HepG2 (cell line): ENCODE data around the gene PCGF3. TPM values are rescaled to one million over a fixed set of nuclear protein-coding genes. Genes with fewer than 3 reads are reported as not detected.
A peak's percentile ranks its signal among the peaks of the same experiment; 100 is the strongest.

Experiments used
- AGO1 ChIP-seq: fragments of 200-400 bp; formaldehyde crosslinking; IDR thresholded peaks from 2 replicates; pipeline ENCODE4 v1.6.1; 2017; ENCODE audit warnings: mild to moderate bottlenecking, low read depth, low read length, moderate library complexity; ENCODE audit not compliant: poor library complexity, severe bottlenecking
- ARHGAP35 ChIP-seq: sonication (generic); formaldehyde crosslinking; IDR thresholded peaks from 2 replicates; pipeline ENCODE4 v1.9.0; 2022; ENCODE audit warnings: mild to moderate bottlenecking, inconsistent platforms, moderate library complexity, missing genetic modification reagents, borderline replicate concordance
- CENPT ChIP-seq: sonication (generic); formaldehyde crosslinking; IDR thresholded peaks from 2 replicates; pipeline ENCODE4 v1.8.0; 2022; ENCODE audit warnings: low read depth, mild to moderate bottlenecking, moderate library complexity, missing genetic modification reagents
- GATAD1 ChIP-seq: IDR thresholded peaks from 2 replicates; pipeline ENCODE4 v1.6.1; 2016; ENCODE audit warnings: missing genetic modification reagents, missing compliant biosample characterization
- HOXA3 ChIP-seq: sonication (generic); formaldehyde crosslinking; IDR thresholded peaks from 2 replicates; pipeline ENCODE4 v1.5.0; 2020; ENCODE audit warnings: missing genetic modification reagents
- KDM2A ChIP-seq: sonication (generic); formaldehyde crosslinking; IDR thresholded peaks from 2 replicates; pipeline ENCODE4 v1.4.0; 2020; ENCODE audit warnings: low read depth, missing genetic modification reagents, borderline replicate concordance
- KLF12 ChIP-seq: sonication (generic); formaldehyde crosslinking; IDR thresholded peaks from 2 replicates; pipeline ENCODE4 v1.4.0; 2020; ENCODE audit warnings: missing genetic modification reagents, borderline replicate concordance
- MTF1 ChIP-seq: sonication (generic); formaldehyde crosslinking; IDR thresholded peaks from 2 replicates; pipeline ENCODE4 v1.5.0; 2020; ENCODE audit warnings: missing genetic modification reagents
- POLR2A ChIP-seq, 2 experiments: IDR thresholded peaks; 2 replicates each; pipeline ENCODE4 v1.6.1; 2011; ENCODE audit warnings: low read depth in 2 of 2, low read length in 2 of 2, mild to moderate bottlenecking in 1 of 2, moderate library complexity in 1 of 2; ENCODE audit not compliant: insufficient read depth in 1 of 2
- TOPORS ChIP-seq: sonication (generic); formaldehyde crosslinking; IDR thresholded peaks from 2 replicates; pipeline ENCODE4 v1.8.0; 2023; ENCODE audit warnings: mild to moderate bottlenecking, missing genetic modification reagents
- TRIM24 ChIP-seq: sonication (generic); formaldehyde crosslinking; IDR thresholded peaks from 2 replicates; pipeline ENCODE4 v1.8.0; 2022; ENCODE audit warnings: mild to moderate bottlenecking, missing genetic modification reagents
- ZBTB7A ChIP-seq: sonication (generic); formaldehyde crosslinking; IDR thresholded peaks from 2 replicates; pipeline ENCODE4 v1.8.0; 2022; ENCODE audit warnings: mild to moderate bottlenecking, missing genetic modification reagents
- ZFP90 ChIP-seq: sonication (generic); formaldehyde crosslinking; IDR thresholded peaks from 2 replicates; pipeline ENCODE4 v1.8.0; 2022; ENCODE audit warnings: missing genetic modification reagents, mild to moderate bottlenecking, inconsistent platforms, borderline replicate concordance
- ZMYM2 ChIP-seq: sonication (generic); formaldehyde crosslinking; IDR thresholded peaks from 2 replicates; pipeline ENCODE4 v1.8.0; 2022; ENCODE audit warnings: mild to moderate bottlenecking, missing genetic modification reagents
- ZNF281 ChIP-seq: sonication (generic); formaldehyde crosslinking; IDR thresholded peaks from 2 replicates; pipeline ENCODE4 v1.4.0; 2020; ENCODE audit warnings: missing genetic modification reagents, borderline replicate concordance
- ZNF563 ChIP-seq: sonication (generic); formaldehyde crosslinking; IDR thresholded peaks from 2 replicates; pipeline ENCODE4 v1.8.0; 2022; ENCODE audit warnings: mild to moderate bottlenecking, moderate library complexity, missing genetic modification reagents
- ZNF691 ChIP-seq: sonication (generic); formaldehyde crosslinking; IDR thresholded peaks from 2 replicates; pipeline ENCODE4 v1.4.0; 2020; ENCODE audit warnings: missing genetic modification reagents, low read depth, mild to moderate bottlenecking, borderline replicate concordance
- ZSCAN25 ChIP-seq: sonication (generic); formaldehyde crosslinking; IDR thresholded peaks from 2 replicates; pipeline ENCODE4 v1.8.0; 2022; ENCODE audit warnings: mild to moderate bottlenecking, missing genetic modification reagents
- polyA plus RNA-seq, 8 experiments: library from polyadenylated mRNA; depleted of rRNA in 3 of 8; stranded (reverse) in 7 of 8; unstranded in 1 of 8; fragments of >200 nt; fragmentation: Illumina TruSeq in 4 of 8; extraction: Trizol in 4 of 8; gene quantifications; 2 replicates each; pipeline versions ENCODE4 v1.2.1 to v1.2.3, GENCODE V29; 2011 to 2016; ENCODE audit warnings: low read depth in 4 of 8, missing spikeins in 1 of 8, mixed read lengths in 1 of 8; ENCODE audit not compliant: insufficient read depth in 1 of 8
- total RNA-seq, 5 experiments: library from RNA; depleted of rRNA; stranded (reverse); fragments of >200 nt; fragmentation: Illumina TruSeq; extraction: Trizol; gene quantifications; 2 replicates each; pipeline ENCODE4 v1.2.3, GENCODE V29; 2016; ENCODE audit warnings: low read depth in 1 of 5
- TF ChIP-seq, protein P1 (sequence below): sonication (generic); formaldehyde crosslinking; IDR thresholded peaks from 2 replicates; pipeline ENCODE4 v1.5.0; 2020; ENCODE audit warnings: mild to moderate bottlenecking, missing genetic modification reagents, borderline replicate concordance
- TF ChIP-seq, protein P2 (sequence below), 2 experiments: fragments of 450-650 bp in 1 of 2; sonication (generic) in 1 of 2; formaldehyde crosslinking; IDR thresholded peaks; 2 replicates each; pipeline versions ENCODE4 v1.5.0 to v1.8.0; 2020 to 2022; ENCODE audit warnings: mild to moderate bottlenecking in 1 of 2, missing genetic modification reagents in 1 of 2

Gene PCGF3
- total and polyA plus RNA-seq, 2 of the 13 experiments (the other 11 are each of a cell fraction or from before 2014, with no cell fraction given), result 28.6 to 66.2 TPM

DNA sequence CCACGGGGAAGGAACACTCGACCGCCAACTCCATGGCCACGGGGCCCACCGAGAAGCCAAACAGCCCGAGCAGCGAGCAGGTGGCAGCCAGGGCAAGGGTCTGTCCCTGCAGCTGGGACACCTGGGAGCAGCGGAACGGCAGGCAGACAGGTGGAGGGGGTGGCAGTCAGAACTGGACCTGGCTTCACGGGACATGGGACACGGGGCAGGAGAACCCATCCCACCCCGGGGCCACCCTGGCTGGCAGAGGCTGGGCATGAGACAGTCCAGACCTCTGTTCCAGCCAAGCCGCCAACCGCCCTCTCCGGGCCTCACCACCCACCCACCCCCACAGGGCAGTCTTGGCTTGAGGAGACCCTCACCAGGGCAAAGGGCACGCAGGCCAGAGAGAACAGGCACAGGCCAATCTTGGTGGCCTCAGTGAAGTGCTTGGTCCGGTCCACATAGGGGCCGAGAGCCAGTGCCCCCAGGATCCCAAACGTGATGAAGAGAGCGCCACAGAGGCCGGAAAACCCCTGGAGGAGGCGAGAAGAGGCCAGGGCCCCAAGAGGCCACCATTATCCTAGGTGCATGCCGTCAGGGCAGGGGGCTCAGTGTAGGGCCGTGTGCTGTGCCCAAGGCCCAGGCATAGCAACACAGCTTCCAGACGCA, 22.3 kb upstream of the PCGF3 start (continued):
- TF ChIP-seq, protein P1, sequence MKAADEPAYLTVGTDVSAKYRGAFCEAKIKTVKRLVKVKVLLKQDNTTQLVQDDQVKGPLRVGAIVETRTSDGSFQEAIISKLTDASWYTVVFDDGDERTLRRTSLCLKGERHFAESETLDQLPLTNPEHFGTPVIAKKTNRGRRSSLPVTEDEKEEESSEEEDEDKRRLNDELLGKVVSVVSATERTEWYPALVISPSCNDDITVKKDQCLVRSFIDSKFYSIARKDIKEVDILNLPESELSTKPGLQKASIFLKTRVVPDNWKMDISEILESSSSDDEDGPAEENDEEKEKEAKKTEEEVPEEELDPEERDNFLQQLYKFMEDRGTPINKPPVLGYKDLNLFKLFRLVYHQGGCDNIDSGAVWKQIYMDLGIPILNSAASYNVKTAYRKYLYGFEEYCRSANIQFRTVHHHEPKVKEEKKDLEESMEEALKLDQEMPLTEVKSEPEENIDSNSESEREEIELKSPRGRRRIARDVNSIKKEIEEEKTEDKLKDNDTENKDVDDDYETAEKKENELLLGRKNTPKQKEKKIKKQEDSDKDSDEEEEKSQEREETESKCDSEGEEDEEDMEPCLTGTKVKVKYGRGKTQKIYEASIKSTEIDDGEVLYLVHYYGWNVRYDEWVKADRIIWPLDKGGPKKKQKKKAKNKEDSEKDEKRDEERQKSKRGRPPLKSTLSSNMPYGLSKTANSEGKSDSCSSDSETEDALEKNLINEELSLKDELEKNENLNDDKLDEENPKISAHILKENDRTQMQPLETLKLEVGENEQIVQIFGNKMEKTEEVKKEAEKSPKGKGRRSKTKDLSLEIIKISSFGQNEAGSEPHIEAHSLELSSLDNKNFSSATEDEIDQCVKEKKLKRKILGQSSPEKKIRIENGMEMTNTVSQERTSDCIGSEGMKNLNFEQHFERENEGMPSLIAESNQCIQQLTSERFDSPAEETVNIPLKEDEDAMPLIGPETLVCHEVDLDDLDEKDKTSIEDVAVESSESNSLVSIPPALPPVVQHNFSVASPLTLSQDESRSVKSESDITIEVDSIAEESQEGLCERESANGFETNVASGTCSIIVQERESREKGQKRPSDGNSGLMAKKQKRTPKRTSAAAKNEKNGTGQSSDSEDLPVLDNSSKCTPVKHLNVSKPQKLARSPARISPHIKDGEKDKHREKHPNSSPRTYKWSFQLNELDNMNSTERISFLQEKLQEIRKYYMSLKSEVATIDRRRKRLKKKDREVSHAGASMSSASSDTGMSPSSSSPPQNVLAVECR (CRISPR knock-in tag), result 0 out of 2 replicates have a peak, but pooled peaks have one; percentile 44
- no peak for TF ChIP-seq ZNF691 (CRISPR knock-in tag)
- no peak for TF ChIP-seq ARHGAP35 (CRISPR knock-in tag)
- TF ChIP-seq, protein P2, sequence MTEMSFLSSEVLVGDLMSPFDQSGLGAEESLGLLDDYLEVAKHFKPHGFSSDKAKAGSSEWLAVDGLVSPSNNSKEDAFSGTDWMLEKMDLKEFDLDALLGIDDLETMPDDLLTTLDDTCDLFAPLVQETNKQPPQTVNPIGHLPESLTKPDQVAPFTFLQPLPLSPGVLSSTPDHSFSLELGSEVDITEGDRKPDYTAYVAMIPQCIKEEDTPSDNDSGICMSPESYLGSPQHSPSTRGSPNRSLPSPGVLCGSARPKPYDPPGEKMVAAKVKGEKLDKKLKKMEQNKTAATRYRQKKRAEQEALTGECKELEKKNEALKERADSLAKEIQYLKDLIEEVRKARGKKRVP (CRISPR knock-in tag; IDR thresholded peaks at IDR 0.05), result no peak
- TF ChIP-seq ZNF281 (CRISPR knock-in tag), result 0 out of 2 replicates have a peak, but pooled peaks have one; percentile 32
- TF ChIP-seq ZMYM2 (CRISPR knock-in tag), result no peak
- no peak for TF ChIP-seq CENPT (CRISPR knock-in tag)
- TF ChIP-seq ZFP90 (CRISPR knock-in tag), result peak; percentile 68; the same call in 1 of the 2 replicates
- peak; percentile 36; the same call in 1 of the 2 replicates for TF ChIP-seq ZSCAN25 (CRISPR knock-in tag)
- 0 out of 2 replicates have a peak, but pooled peaks have one; percentile 9 for TF ChIP-seq HOXA3 (CRISPR knock-in tag)
- 0 out of 2 replicates have a peak, but pooled peaks have one; percentile 43 for TF ChIP-seq ZBTB7A (CRISPR knock-in tag)
- no peak for TF ChIP-seq TOPORS (CRISPR knock-in tag)
- no peak for TF ChIP-seq MTF1 (CRISPR knock-in tag)
- TF ChIP-seq POLR2A (IDR thresholded peaks at IDR 0.05; ENCODE audit: insufficient read depth in 1 of 2, low read depth in 2 of 2, low read length in 2 of 2), result 0 out of 4 replicates have a peak, but pooled peaks of 1 of the 2 experiments have one; percentile 7
- TF ChIP-seq ZNF563 (CRISPR knock-in tag), result no peak
- TF ChIP-seq AGO1, result peak; percentile 83
- no peak for TF ChIP-seq GATAD1 (CRISPR knock-in tag)
- TF ChIP-seq KLF12 (CRISPR knock-in tag), result 0 out of 2 replicates have a peak, but pooled peaks have one; percentile 37
- TF ChIP-seq TRIM24, result no peak
- TF ChIP-seq KDM2A (CRISPR knock-in tag), result peak; percentile 0; the same call in 1 of the 2 replicates
